HG02588 (cell line): ENCODE measurements around the gene H19.

Experiments used
- ATAC-seq: cut with Tn5 transposase; IDR thresholded peaks from one replicate; pipeline ENCODE4 v1.9.1; 2021; ENCODE audit warnings: mild to moderate bottlenecking, moderate library complexity; ENCODE audit not compliant: unreplicated experiment

H19 gene

GRCh38 chr11:1948389-1948788 is 49.3 kb downstream of the H19 start:
- ATAC-seq: no peak

- no peak for ATAC-seq
Observed at GRCh38 chr11:1947592-1948237, 49.9 kb downstream of the H19 start.

DNA sequence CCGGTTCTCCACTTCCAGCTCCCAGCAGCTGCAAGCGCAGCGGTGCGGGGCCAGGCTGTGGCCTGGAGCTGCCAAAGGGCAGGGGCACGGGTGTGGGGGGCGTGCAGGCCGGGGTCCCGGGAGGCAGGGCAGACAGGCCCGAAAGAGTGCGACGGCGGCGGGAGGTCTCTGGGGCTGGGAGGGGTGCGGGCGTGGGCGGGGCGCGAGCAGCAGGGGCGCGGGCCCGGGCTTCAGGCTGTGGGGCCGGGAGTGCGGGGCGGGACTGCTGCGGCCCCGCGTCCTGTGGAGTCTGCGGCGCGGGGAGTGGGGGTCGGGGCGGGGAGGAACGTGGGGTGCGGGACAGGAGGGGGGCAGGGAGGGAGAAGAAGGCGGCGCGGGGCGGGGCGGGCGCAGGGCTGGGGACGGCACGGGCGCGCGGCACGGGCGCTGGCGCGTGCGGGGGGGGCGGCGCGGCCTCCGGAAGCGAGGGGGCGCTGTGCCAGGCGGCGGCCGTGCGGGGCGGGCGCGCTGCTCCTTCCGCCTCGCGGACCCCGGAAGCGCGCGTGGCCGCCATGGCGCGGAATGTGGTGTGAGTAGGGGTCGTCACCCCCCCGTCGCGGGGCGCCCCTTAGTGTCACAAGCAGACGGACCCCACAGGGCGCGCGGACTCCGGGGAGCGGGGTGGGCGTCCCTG is 50.7 kb downstream of the H19 start, which contains the start of gene MRPL23:
Gene MRPL23 (plus strand): TSS at position 521 of the 673 bp plus-strand sequence. CDS start 31 bp downstream, at position 552.
- no peak for ATAC-seq
